Uterus (tissue), 2 donors: ENCODE data around the gene NEK8.

Experiments used
- CTCF ChIP-seq, 4 experiments: fragments of 200-600 bp in 2 of 4; fragments of 450-650 bp in 2 of 4; sonication (generic) in 2 of 4; IDR thresholded peaks; one replicate each; pipeline ENCODE4 v1.5.1; 2016 to 2019; ENCODE audit warnings: antibody characterized with exemption in 4 of 4, mild to moderate bottlenecking in 2 of 4, moderate library complexity in 1 of 4
- POLR2A ChIP-seq, 2 donors: fragments of 450-650 bp; IDR thresholded peaks; one replicate each; pipeline ENCODE4 v1.6.1; 2016; ENCODE audit warnings: antibody characterized with exemption in 2 of 2, mild to moderate bottlenecking in 1 of 2, moderate library complexity in 1 of 2

- no peak for TF ChIP-seq POLR2A (IDR thresholded peaks at IDR 0.05)
- no peak for TF ChIP-seq CTCF (IDR thresholded peaks at IDR 0.05)
Observed at GRCh38 chr17:28760601-28761562, 32.3 kb downstream of the NEK8 start.
